ENCODE results near the gene PTPRT.

The PTPRT gene

DNA sequence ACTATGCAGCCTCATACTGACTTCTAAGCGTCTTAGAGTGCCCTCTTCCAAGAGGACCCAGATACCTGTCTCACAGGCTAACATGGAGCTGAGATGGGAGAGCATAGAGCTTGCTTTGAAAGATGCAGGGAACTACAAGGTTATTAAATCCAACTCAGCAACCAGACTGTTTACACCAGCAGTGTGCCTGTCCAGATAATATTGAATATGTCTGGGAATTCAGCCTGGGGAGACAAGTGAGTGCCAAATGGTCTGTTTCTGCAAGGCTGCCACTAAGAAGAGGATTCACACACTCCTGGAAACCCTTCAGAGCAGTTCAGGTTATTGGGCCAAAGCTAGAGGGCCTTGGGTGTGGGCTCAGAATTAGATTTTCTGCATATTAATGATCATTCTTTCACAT, 547.8 kb downstream of the PTPRT start:
- H4K8ac ChIP-seq (ENCODE audit: low read length) = no peak overlapping the region
- no peak for DNase-seq
- H2BK12ac ChIP-seq (ENCODE audit: low read length in 2 of 2) = no peak overlapping the region
- H3K14ac ChIP-seq (ENCODE audit: low read length in 2 of 2) = no peak overlapping the region
- H3K4me1 ChIP-seq (ENCODE audit: control insufficient read depth, insufficient read depth, low read depth, low read length) = no peaks in the 10 kb centered on the region
- H3K27me3 ChIP-seq (ENCODE audit: control insufficient read depth in 1 of 2, insufficient read depth in 1 of 2, low read length in 2 of 2) = no peaks in the 10 kb centered on the region
- no peak overlapping the region for H3K18ac ChIP-seq (ENCODE audit: low read depth in 1 of 2, low read length in 2 of 2)
- H2BK120ac ChIP-seq (ENCODE audit: low read depth, low read length) = no peak overlapping the region
- H3K23ac ChIP-seq (ENCODE audit: low read length in 2 of 2) = no peak overlapping the region
- no peak overlapping the region for H3K27ac ChIP-seq (ENCODE audit: low read length, poor library complexity, severe bottlenecking)
- no peak overlapping the region for H3K4me3 ChIP-seq (ENCODE audit: insufficient read depth in 1 of 2, low read depth in 1 of 2, low read length in 2 of 2)
- H3K36me3 ChIP-seq (ENCODE audit: control insufficient read depth in 1 of 2, insufficient read depth in 2 of 2, low read depth in 1 of 2, low read length in 2 of 2) = no peaks in the 10 kb centered on the region
- H4K91ac ChIP-seq (ENCODE audit: low read length) = no peak overlapping the region
- no peak overlapping the region for H2BK15ac ChIP-seq (ENCODE audit: low read depth, poor library complexity, severe bottlenecking)
- 33% methylated on average over 1 of the region's 1 CpG for WGBS
- no peak overlapping the region for H3K4ac ChIP-seq (ENCODE audit: low read depth in 1 of 2, low read length in 2 of 2)
- no peak overlapping the region for H2AFZ ChIP-seq (ENCODE audit: low read depth, low read length)
- H2AK5ac ChIP-seq (ENCODE audit: low read length, severe bottlenecking) = no peak overlapping the region
- no peak overlapping the region for H3K9ac ChIP-seq (ENCODE audit: low read length)
- no peak overlapping the region for H3K4me2 ChIP-seq (ENCODE audit: low read length, poor library complexity, severe bottlenecking)
- H3K9me3 ChIP-seq (ENCODE audit: control insufficient read depth, low read length) = peaks cover 9% of the 10 kb centered on the region
- no peak overlapping the region for H2BK5ac ChIP-seq (ENCODE audit: low read depth, low read length, poor library complexity, severe bottlenecking)
- no peaks in the 10 kb centered on the region for H3K79me1 ChIP-seq (replicated peaks; ENCODE audit: low read length, poor library complexity, severe bottlenecking)

DNA sequence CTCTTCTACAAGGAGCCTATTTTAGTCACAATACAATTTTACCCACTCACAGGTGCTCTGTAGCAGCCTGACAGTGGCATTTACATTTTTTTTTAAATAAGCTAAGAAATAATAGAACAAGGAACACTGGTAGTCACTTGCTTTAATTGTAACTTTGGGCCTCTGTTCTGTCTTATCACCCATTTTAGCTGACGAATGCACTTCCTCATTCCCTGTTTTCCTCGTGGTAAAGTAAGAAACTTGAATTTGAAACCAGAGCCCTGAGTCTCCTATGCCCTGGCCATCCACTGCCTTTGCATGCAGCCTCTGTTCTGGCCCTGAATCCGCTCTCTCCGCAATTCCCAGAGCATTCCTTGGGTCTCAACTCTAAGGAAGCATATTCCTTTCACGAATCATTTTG, 550.6 kb downstream of the PTPRT start:
- Histone ChIP-seq H2BK15ac (ENCODE audit: low read depth, poor library complexity, severe bottlenecking) (no peak overlapping the region), H3K4me3 (ENCODE audit: insufficient read depth in 1 of 2, low read depth in 1 of 2, low read length in 2 of 2) (no peak overlapping the region), H3K9me3 (ENCODE audit: control insufficient read depth, low read length) (peaks cover 9% of the 10 kb centered on the region), H3K27me3 (ENCODE audit: control insufficient read depth in 1 of 2, insufficient read depth in 1 of 2, low read length in 2 of 2) (no peaks in the 10 kb centered on the region), H3K27ac (ENCODE audit: low read length, poor library complexity, severe bottlenecking) (no peak overlapping the region), H2BK12ac (ENCODE audit: low read length in 2 of 2) (no peak overlapping the region), H3K4ac (ENCODE audit: low read depth in 1 of 2, low read length in 2 of 2) (no peak overlapping the region), H3K18ac (ENCODE audit: low read depth in 1 of 2, low read length in 2 of 2) (no peak overlapping the region), H4K91ac (ENCODE audit: low read length) (no peak overlapping the region), H3K4me1 (ENCODE audit: control insufficient read depth, insufficient read depth, low read depth, low read length) (no peaks in the 10 kb centered on the region), H3K23ac (ENCODE audit: low read length in 2 of 2) (no peak overlapping the region), H3K14ac (ENCODE audit: low read length in 2 of 2) (no peak overlapping the region), H4K8ac (ENCODE audit: low read length) (no peak overlapping the region), H2BK5ac (ENCODE audit: low read depth, low read length, poor library complexity, severe bottlenecking) (no peak overlapping the region), H3K4me2 (ENCODE audit: low read length, poor library complexity, severe bottlenecking) (no peak overlapping the region), H3K9ac (ENCODE audit: low read length) (no peak overlapping the region), H2AK5ac (ENCODE audit: low read length, severe bottlenecking) (no peak overlapping the region), H2BK120ac (ENCODE audit: low read depth, low read length) (no peak overlapping the region), H3K36me3 (ENCODE audit: control insufficient read depth in 1 of 2, insufficient read depth in 2 of 2, low read depth in 1 of 2, low read length in 2 of 2) (no peaks in the 10 kb centered on the region), H3K79me1 (replicated peaks; ENCODE audit: low read length, poor library complexity, severe bottlenecking) (no peaks in the 10 kb centered on the region), H2AFZ (ENCODE audit: low read depth, low read length) (no peak overlapping the region)
- WGBS = 49% methylated on average over 5 of the region's 5 CpGs
- no peak for DNase-seq

DNA sequence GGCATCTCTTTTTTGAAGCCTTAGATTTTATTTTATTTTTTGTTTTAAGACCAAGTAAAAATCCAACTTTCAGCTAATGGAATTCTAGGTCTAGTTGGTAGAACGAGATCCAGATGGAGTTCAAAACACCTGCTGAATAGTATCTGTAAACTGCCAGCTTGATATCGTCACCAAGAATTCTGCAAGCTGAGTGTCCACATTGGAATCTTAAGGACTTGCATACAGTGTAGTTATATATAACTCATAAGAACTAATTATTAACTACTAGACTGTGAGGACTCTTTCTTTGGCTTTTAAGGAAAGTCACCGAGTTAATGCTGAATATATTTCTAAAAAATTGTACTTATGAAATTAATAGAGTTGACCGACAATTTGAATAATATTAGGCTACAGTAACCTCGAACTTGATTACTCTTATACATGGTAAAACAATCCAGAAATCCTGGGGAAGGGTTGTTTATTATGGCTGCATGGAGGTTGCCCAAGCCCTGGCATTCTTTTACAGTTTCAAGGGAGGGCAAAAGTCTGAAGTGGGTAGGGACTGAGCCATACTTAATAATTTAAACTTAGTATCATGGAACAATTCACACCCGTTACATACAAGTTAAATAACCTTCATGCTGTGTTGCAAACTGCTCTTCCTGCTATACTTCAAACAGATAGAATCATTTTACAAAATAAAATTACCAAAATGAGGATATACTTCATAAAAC, 553.9 kb downstream of the PTPRT start:
- Histone ChIP-seq H2AFZ (ENCODE audit: low read depth, low read length) (no peak overlapping the region), H3K4ac (ENCODE audit: low read depth in 1 of 2, low read length in 2 of 2) (no peak overlapping the region), H3K4me2 (ENCODE audit: low read length, poor library complexity, severe bottlenecking) (no peak overlapping the region), H3K27ac (ENCODE audit: low read length, poor library complexity, severe bottlenecking) (no peak overlapping the region), H4K91ac (ENCODE audit: low read length) (no peak overlapping the region), H3K9ac (ENCODE audit: low read length) (no peak overlapping the region), H3K4me1 (ENCODE audit: control insufficient read depth, insufficient read depth, low read depth, low read length) (no peaks in the 10 kb centered on the region), H3K18ac (ENCODE audit: low read depth in 1 of 2, low read length in 2 of 2) (no peak overlapping the region), H3K79me1 (replicated peaks; ENCODE audit: low read length, poor library complexity, severe bottlenecking) (no peaks in the 10 kb centered on the region), H2BK15ac (ENCODE audit: low read depth, poor library complexity, severe bottlenecking) (no peak overlapping the region), H3K36me3 (ENCODE audit: control insufficient read depth in 1 of 2, insufficient read depth in 2 of 2, low read depth in 1 of 2, low read length in 2 of 2) (no peaks in the 10 kb centered on the region), H3K9me3 (ENCODE audit: control insufficient read depth, low read length) (no peaks in the 10 kb centered on the region), H3K27me3 (ENCODE audit: control insufficient read depth in 1 of 2, insufficient read depth in 1 of 2, low read length in 2 of 2) (no peaks in the 10 kb centered on the region), H2BK5ac (ENCODE audit: low read depth, low read length, poor library complexity, severe bottlenecking) (no peak overlapping the region), H3K23ac (ENCODE audit: low read length in 2 of 2) (no peak overlapping the region), H3K14ac (ENCODE audit: low read length in 2 of 2) (no peak overlapping the region), H3K4me3 (ENCODE audit: insufficient read depth in 1 of 2, low read depth in 1 of 2, low read length in 2 of 2) (no peak overlapping the region), H2BK12ac (ENCODE audit: low read length in 2 of 2) (no peak overlapping the region), H4K8ac (ENCODE audit: low read length) (no peak overlapping the region), H2AK5ac (ENCODE audit: low read length, severe bottlenecking) (no peak overlapping the region), H2BK120ac (ENCODE audit: low read depth, low read length) (no peak overlapping the region)
- no peak for DNase-seq
- 40% methylated on average over 1 of the region's 6 CpGs for WGBS

DNA sequence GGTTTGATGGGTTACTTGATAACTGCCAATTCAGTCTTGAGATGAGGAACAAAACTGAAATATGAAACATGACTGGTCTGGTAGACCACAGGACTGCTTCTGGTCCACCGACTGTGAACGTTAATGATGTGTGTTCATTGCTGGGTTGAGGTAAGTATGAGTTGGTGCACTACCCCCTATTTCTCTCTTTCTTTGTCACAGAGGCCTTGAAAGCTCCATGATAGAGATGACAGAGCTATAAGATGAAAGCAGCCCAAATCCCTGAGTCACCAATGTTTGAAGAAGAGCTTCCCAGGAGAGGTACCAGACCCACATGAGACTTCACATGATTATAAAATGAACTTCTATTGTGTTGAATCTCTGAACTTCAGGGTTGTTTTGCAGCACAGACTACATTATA, 555.5 kb downstream of the PTPRT start:
- Histone ChIP-seq H2BK15ac (ENCODE audit: low read depth, poor library complexity, severe bottlenecking) (no peak overlapping the region), H2AK5ac (ENCODE audit: low read length, severe bottlenecking) (no peak overlapping the region), H2BK12ac (ENCODE audit: low read length in 2 of 2) (no peak overlapping the region), H3K4ac (ENCODE audit: low read depth in 1 of 2, low read length in 2 of 2) (no peak overlapping the region), H3K4me3 (ENCODE audit: insufficient read depth in 1 of 2, low read depth in 1 of 2, low read length in 2 of 2) (no peak overlapping the region), H3K23ac (ENCODE audit: low read length in 2 of 2) (no peak overlapping the region), H3K27ac (ENCODE audit: low read length, poor library complexity, severe bottlenecking) (no peak overlapping the region), H3K18ac (ENCODE audit: low read depth in 1 of 2, low read length in 2 of 2) (no peak overlapping the region), H3K9ac (ENCODE audit: low read length) (no peak overlapping the region), H3K14ac (ENCODE audit: low read length in 2 of 2) (no peak overlapping the region), H2BK5ac (ENCODE audit: low read depth, low read length, poor library complexity, severe bottlenecking) (no peak overlapping the region), H3K4me1 (ENCODE audit: control insufficient read depth, insufficient read depth, low read depth, low read length) (no peaks in the 10 kb centered on the region), H3K27me3 (ENCODE audit: control insufficient read depth in 1 of 2, insufficient read depth in 1 of 2, low read length in 2 of 2) (no peaks in the 10 kb centered on the region), H3K9me3 (ENCODE audit: control insufficient read depth, low read length) (no peaks in the 10 kb centered on the region), H2AFZ (ENCODE audit: low read depth, low read length) (no peak overlapping the region), H4K8ac (ENCODE audit: low read length) (no peak overlapping the region), H3K36me3 (ENCODE audit: control insufficient read depth in 1 of 2, insufficient read depth in 2 of 2, low read depth in 1 of 2, low read length in 2 of 2) (no peaks in the 10 kb centered on the region), H3K79me1 (replicated peaks; ENCODE audit: low read length, poor library complexity, severe bottlenecking) (no peaks in the 10 kb centered on the region), H4K91ac (ENCODE audit: low read length) (no peak overlapping the region), H2BK120ac (ENCODE audit: low read depth, low read length) (no peak overlapping the region), H3K4me2 (ENCODE audit: low read length, poor library complexity, severe bottlenecking) (no peak overlapping the region)
- WGBS = 89% methylated on average over 2 of the region's 2 CpGs
- DNase-seq = no peak
